ENCODE data around the gene KHDRBS1. TPM values are rescaled to one million over a fixed set of nuclear protein-coding genes. Genes with fewer than 3 reads are reported as not detected.

The KHDRBS1 gene
- total and polyA plus RNA-seq, 8 donors = 21.4 to 99.9 (median 59.0) TPM

DNA sequence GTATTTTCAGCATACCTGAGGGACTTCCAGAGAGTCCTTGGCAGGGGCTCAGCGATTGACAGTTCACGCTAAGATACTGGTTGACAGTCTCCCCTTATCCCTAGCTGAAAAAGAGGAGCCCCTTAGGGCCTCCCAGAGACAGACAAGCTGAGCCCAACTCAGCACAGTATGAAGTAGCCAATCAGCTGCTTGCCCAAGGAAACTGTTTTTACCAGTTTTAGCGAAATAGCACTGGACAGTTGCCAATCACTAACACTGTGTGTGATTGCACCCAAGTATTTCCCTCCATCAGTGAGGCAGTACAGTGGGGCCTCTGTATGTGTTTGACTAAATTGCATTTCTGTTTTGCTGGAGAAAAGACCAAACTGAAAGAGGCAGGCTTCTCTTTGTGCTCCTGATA is 27.0 kb downstream of the KHDRBS1 start:
- peaks cover 0 to 61% (median 0%) of the 10 kb centered on the region in 4 donors for H3K36me3 ChIP-seq
- WGBS, 5 donors = 76 to 93% (median 89%) methylated on average over 3 of the region's 3 CpGs
- no peaks in the 10 kb centered on the region for H3K27me3 ChIP-seq
- DNase-seq = peak in 1 of 2 donors; percentile 54
- H3K4me1 ChIP-seq = peaks cover 0 to 4% (median 0%) of the 10 kb centered on the region in 4 donors
- TF ChIP-seq, protein P1, sequence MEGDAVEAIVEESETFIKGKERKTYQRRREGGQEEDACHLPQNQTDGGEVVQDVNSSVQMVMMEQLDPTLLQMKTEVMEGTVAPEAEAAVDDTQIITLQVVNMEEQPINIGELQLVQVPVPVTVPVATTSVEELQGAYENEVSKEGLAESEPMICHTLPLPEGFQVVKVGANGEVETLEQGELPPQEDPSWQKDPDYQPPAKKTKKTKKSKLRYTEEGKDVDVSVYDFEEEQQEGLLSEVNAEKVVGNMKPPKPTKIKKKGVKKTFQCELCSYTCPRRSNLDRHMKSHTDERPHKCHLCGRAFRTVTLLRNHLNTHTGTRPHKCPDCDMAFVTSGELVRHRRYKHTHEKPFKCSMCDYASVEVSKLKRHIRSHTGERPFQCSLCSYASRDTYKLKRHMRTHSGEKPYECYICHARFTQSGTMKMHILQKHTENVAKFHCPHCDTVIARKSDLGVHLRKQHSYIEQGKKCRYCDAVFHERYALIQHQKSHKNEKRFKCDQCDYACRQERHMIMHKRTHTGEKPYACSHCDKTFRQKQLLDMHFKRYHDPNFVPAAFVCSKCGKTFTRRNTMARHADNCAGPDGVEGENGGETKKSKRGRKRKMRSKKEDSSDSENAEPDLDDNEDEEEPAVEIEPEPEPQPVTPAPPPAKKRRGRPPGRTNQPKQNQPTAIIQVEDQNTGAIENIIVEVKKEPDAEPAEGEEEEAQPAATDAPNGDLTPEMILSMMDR (IDR thresholded peaks at IDR 0.05) = no peak
- TF ChIP-seq POLR2AphosphoS5 (IDR thresholded peaks at IDR 0.05) (no peak), EP300 (IDR thresholded peaks at IDR 0.05) (no peak), POLR2A (IDR thresholded peaks at IDR 0.05) (no peak)
- no peaks in the 10 kb centered on the region for H3K9me3 ChIP-seq
- H3K27ac ChIP-seq = no peak overlapping the region
- intact Hi-C loops (cut with DNase I; ENCODE audit: low total_unique reads) = no loop called here
- no peak overlapping the region for H3K4me3 ChIP-seq

DNA sequence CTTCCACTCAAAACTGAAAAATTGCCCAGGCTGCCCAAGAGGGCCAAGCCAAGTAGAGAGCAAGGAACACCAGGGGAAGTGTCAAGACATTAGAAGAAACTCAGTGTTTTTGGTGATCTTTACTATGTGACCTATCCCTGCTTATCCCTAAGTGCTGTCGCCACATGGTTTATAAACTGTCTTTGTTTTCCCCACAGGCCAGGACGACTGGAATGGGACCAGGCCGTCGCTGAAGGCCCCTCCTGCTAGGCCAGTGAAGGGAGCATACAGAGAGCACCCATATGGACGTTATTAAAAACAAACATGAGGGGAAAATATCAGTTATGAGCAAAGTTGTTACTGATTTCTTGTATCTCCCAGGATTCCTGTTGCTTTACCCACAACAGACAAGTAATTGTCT is 28.7 kb downstream of the KHDRBS1 start:
- no peaks in the 10 kb centered on the region for H3K27me3 ChIP-seq
- intact Hi-C loops (cut with DNase I; ENCODE audit: low total_unique reads) = no loop called here
- TF ChIP-seq, protein P1 (IDR thresholded peaks at IDR 0.05) = no peak
- no peak for TF ChIP-seq POLR2AphosphoS5 (IDR thresholded peaks at IDR 0.05)
- TF ChIP-seq POLR2A (IDR thresholded peaks at IDR 0.05) = no peak
- TF ChIP-seq EP300 (IDR thresholded peaks at IDR 0.05) = no peak
- peaks cover 0 to 66% (median 0%) of the 10 kb centered on the region in 4 donors for H3K36me3 ChIP-seq
- peaks cover 0 to 2% (median 0%) of the 10 kb centered on the region in 4 donors for H3K4me1 ChIP-seq
- no peaks in the 10 kb centered on the region for H3K9me3 ChIP-seq
- 73 to 83% (median 77%) methylated on average over 5 of the region's 5 CpGs for WGBS, 5 donors
- no peak for DNase-seq
- H3K4me3 ChIP-seq = no peak overlapping the region
- H3K27ac ChIP-seq = no peak overlapping the region

DNA sequence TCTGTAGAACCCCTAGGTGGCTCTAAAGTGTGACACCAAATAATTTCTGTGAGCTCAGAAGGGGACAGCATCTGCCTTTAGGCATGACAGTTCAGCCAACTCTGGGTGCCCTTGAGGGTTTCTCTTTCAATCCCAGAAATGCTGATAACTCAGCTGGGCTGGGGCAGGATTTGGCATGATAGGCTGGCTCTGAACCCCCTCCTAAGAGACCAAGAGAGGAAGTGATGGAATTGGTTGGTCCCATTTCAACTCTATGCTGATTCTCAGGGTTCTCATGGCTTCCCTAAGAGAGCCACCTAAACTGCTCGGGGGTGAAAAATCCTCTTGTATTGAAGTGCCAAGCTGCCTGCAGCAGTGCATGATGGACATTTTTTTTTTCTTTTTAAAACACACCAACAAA is 30.6 kb downstream of the KHDRBS1 start:
- Histone ChIP-seq H3K27ac (no peak overlapping the region), H3K4me3 (no peak overlapping the region), H3K4me1 (no peaks in the 10 kb centered on the region), H3K36me3 (peaks cover 0 to 67% (median 0%) of the 10 kb centered on the region in 4 donors), H3K9me3 (no peaks in the 10 kb centered on the region), H3K27me3 (no peaks in the 10 kb centered on the region)
- 83 to 96% (median 85%) methylated on average over 1 of the region's 1 CpG for WGBS, 5 donors
- TF ChIP-seq POLR2AphosphoS5 (IDR thresholded peaks at IDR 0.05) (no peak), EP300 (IDR thresholded peaks at IDR 0.05) (no peak), POLR2A (IDR thresholded peaks at IDR 0.05) (no peak)
- TF ChIP-seq, protein P1 (IDR thresholded peaks at IDR 0.05) = no peak
- DNase-seq = no peak
- intact Hi-C loops (cut with DNase I; ENCODE audit: low total_unique reads) = no loop called here

DNA sequence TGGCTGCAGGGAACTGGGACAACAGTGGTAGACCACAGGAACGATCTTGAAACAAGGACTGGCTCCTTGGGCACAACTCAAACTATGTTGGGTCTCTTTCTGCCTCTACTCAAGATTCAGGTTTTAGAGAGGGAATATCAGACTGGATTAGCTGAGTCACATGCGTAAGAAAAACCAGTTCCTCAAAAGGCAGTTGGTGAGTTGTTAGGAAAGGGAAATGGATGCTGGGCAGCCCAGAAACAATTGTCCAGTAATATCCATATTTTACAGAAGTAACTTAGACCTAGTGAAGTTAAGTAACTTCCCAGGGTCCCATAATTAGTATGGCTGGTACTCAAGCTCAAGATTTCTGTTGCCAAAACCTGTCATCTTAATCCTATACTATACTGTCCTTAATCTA is 32.1 kb downstream of the KHDRBS1 start:
- H3K4me1 ChIP-seq = no peaks in the 10 kb centered on the region
- H3K9me3 ChIP-seq = no peaks in the 10 kb centered on the region
- no peak for DNase-seq
- 85 to 96% (median 89%) methylated on average over 2 of the region's 2 CpGs for whole genome bisulfite sequencing, 5 donors
- peaks cover 0 to 56% (median 13%) of the 10 kb centered on the region in 4 donors for H3K36me3 ChIP-seq
- intact Hi-C loops (cut with DNase I; ENCODE audit: low total_unique reads) = no loop called here
- H3K4me3 ChIP-seq = no peak overlapping the region
- H3K27ac ChIP-seq = peak overlapping the region in 1 of 5 donors; percentile 22
- no peaks in the 10 kb centered on the region for H3K27me3 ChIP-seq
- TF ChIP-seq, protein P1 (IDR thresholded peaks at IDR 0.05) = no peak
- TF ChIP-seq POLR2A (IDR thresholded peaks at IDR 0.05) (no peak), EP300 (IDR thresholded peaks at IDR 0.05) (no peak), POLR2AphosphoS5 (IDR thresholded peaks at IDR 0.05) (no peak)

Data from stomach (tissue), 9 donors.